ENCODE results near the gene FMNL2. TPM values are rescaled to one million over a fixed set of nuclear protein-coding genes. Genes with fewer than 3 reads are reported as not detected.

FMNL2 gene
- total RNA-seq, 2 experiments from 2014 or later: 0.98 to 1.3 TPM

- H3K9me3 Mint-ChIP-seq: no peaks in the 10 kb centered on the region
- H3K4me3 Mint-ChIP-seq: no peak overlapping the region
- no peak for DNase-seq
- H3K27ac Mint-ChIP-seq: no peak overlapping the region
- peaks cover 3% of the 10 kb centered on the region for H3K27me3 Mint-ChIP-seq
- no peaks in the 10 kb centered on the region for H3K4me1 Mint-ChIP-seq
- H3K36me3 Mint-ChIP-seq: no peaks in the 10 kb centered on the region
These were observed 288.8 kb downstream of the FMNL2 start for GRCh38 chr2:152623775-152624174.

GRCh38 chr2:152624805-152625204 is 289.8 kb downstream of the FMNL2 start:
- Mint-ChIP-seq H3K4me3 (no peak overlapping the region), H3K27ac (no peak overlapping the region), H3K4me1 (no peaks in the 10 kb centered on the region), H3K9me3 (no peaks in the 10 kb centered on the region), H3K36me3 (no peaks in the 10 kb centered on the region), H3K27me3 (peaks cover 10% of the 10 kb centered on the region)
- no peak for DNase-seq

- H3K9me3 Mint-ChIP-seq: no peaks in the 10 kb centered on the region
- no peak overlapping the region for H3K4me3 Mint-ChIP-seq
- no peak for DNase-seq
- H3K4me1 Mint-ChIP-seq: no peaks in the 10 kb centered on the region
- H3K27me3 Mint-ChIP-seq: peaks cover 11% of the 10 kb centered on the region
- H3K36me3 Mint-ChIP-seq: no peaks in the 10 kb centered on the region
- no peak overlapping the region for H3K27ac Mint-ChIP-seq
These were observed 292.0 kb downstream of the FMNL2 start for GRCh38 chr2:152626911-152627339.

- Mint-ChIP-seq H3K9me3 (no peaks in the 10 kb centered on the region), H3K36me3 (no peaks in the 10 kb centered on the region), H3K27ac (no peak overlapping the region), H3K27me3 (peaks cover 11% of the 10 kb centered on the region), H3K4me3 (no peak overlapping the region), H3K4me1 (no peaks in the 10 kb centered on the region)
- no peak for DNase-seq
These were observed 292.5 kb downstream of the FMNL2 start for GRCh38 chr2:152627351-152627957.

- H3K4me3 Mint-ChIP-seq: no peak overlapping the region
- no peaks in the 10 kb centered on the region for H3K4me1 Mint-ChIP-seq
- no peaks in the 10 kb centered on the region for H3K9me3 Mint-ChIP-seq
- no peak overlapping the region for H3K27ac Mint-ChIP-seq
- peaks cover 11% of the 10 kb centered on the region for H3K27me3 Mint-ChIP-seq
- DNase-seq: no peak
- no peaks in the 10 kb centered on the region for H3K36me3 Mint-ChIP-seq
These were observed 294.2 kb downstream of the FMNL2 start for GRCh38 chr2:152629202-152629601.

- no peaks in the 10 kb centered on the region for H3K9me3 Mint-ChIP-seq
- no peak for DNase-seq
- H3K4me1 Mint-ChIP-seq: no peaks in the 10 kb centered on the region
- no peak overlapping the region for H3K4me3 Mint-ChIP-seq
- H3K36me3 Mint-ChIP-seq: no peaks in the 10 kb centered on the region
- no peak overlapping the region for H3K27ac Mint-ChIP-seq
- peaks cover 8% of the 10 kb centered on the region for H3K27me3 Mint-ChIP-seq
These were observed 295.5 kb downstream of the FMNL2 start for GRCh38 chr2:152630466-152630865.

GRCh38 chr2:152632736-152633135 is 297.8 kb downstream of the FMNL2 start:
- H3K9me3 Mint-ChIP-seq: no peaks in the 10 kb centered on the region
- H3K27ac Mint-ChIP-seq: no peak overlapping the region
- H3K4me3 Mint-ChIP-seq: no peak overlapping the region
- no peak for DNase-seq
- peaks cover 8% of the 10 kb centered on the region for H3K27me3 Mint-ChIP-seq
- H3K4me1 Mint-ChIP-seq: no peaks in the 10 kb centered on the region
- no peaks in the 10 kb centered on the region for H3K36me3 Mint-ChIP-seq

GRCh38 chr2:152635635-152636298 is 300.8 kb downstream of the FMNL2 start:
- DNase-seq: peak; percentile 43
- no peak overlapping the region for H3K27ac Mint-ChIP-seq
- H3K27me3 Mint-ChIP-seq: no peaks in the 10 kb centered on the region
- no peak overlapping the region for H3K4me3 Mint-ChIP-seq
- no peaks in the 10 kb centered on the region for H3K4me1 Mint-ChIP-seq
- no peaks in the 10 kb centered on the region for H3K36me3 Mint-ChIP-seq
- H3K9me3 Mint-ChIP-seq: no peaks in the 10 kb centered on the region

- Mint-ChIP-seq H3K4me3 (no peak overlapping the region), H3K27ac (no peak overlapping the region), H3K36me3 (no peaks in the 10 kb centered on the region), H3K9me3 (no peaks in the 10 kb centered on the region), H3K4me1 (no peaks in the 10 kb centered on the region), H3K27me3 (no peaks in the 10 kb centered on the region)
- no peak for DNase-seq
These were observed 302.3 kb downstream of the FMNL2 start for GRCh38 chr2:152637251-152637650.

GRCh38 chr2:152638056-152638455 is 303.1 kb downstream of the FMNL2 start:
- DNase-seq: no peak
- Mint-ChIP-seq H3K27me3 (no peaks in the 10 kb centered on the region), H3K9me3 (no peaks in the 10 kb centered on the region), H3K27ac (no peak overlapping the region), H3K36me3 (no peaks in the 10 kb centered on the region), H3K4me3 (no peak overlapping the region), H3K4me1 (no peaks in the 10 kb centered on the region)

GRCh38 chr2:152638590-152638989 is 303.6 kb downstream of the FMNL2 start:
- no peak for DNase-seq
- no peaks in the 10 kb centered on the region for H3K9me3 Mint-ChIP-seq
- no peak overlapping the region for H3K27ac Mint-ChIP-seq
- no peak overlapping the region for H3K4me3 Mint-ChIP-seq
- no peaks in the 10 kb centered on the region for H3K4me1 Mint-ChIP-seq
- H3K36me3 Mint-ChIP-seq: no peaks in the 10 kb centered on the region
- no peaks in the 10 kb centered on the region for H3K27me3 Mint-ChIP-seq

- H3K27ac Mint-ChIP-seq: no peak overlapping the region
- no peak for DNase-seq
- no peak overlapping the region for H3K4me3 Mint-ChIP-seq
- no peaks in the 10 kb centered on the region for H3K9me3 Mint-ChIP-seq
- no peaks in the 10 kb centered on the region for H3K27me3 Mint-ChIP-seq
- H3K36me3 Mint-ChIP-seq: peaks cover 5% of the 10 kb centered on the region
- peaks cover 1% of the 10 kb centered on the region for H3K4me1 Mint-ChIP-seq
These were observed 309.4 kb downstream of the FMNL2 start for GRCh38 chr2:152644189-152644873.

GRCh38 chr2:152646264-152646663 is 311.3 kb downstream of the FMNL2 start:
- Mint-ChIP-seq H3K4me3 (no peak overlapping the region), H3K4me1 (peaks cover 1% of the 10 kb centered on the region), H3K9me3 (no peaks in the 10 kb centered on the region), H3K27ac (no peak overlapping the region), H3K27me3 (no peaks in the 10 kb centered on the region), H3K36me3 (peaks cover 5% of the 10 kb centered on the region)
- DNase-seq: no peak

- no peak for DNase-seq
- H3K27me3 Mint-ChIP-seq: no peaks in the 10 kb centered on the region
- peaks cover 1% of the 10 kb centered on the region for H3K4me1 Mint-ChIP-seq
- H3K9me3 Mint-ChIP-seq: no peaks in the 10 kb centered on the region
- H3K27ac Mint-ChIP-seq: no peak overlapping the region
- H3K36me3 Mint-ChIP-seq: peaks cover 5% of the 10 kb centered on the region
- H3K4me3 Mint-ChIP-seq: no peak overlapping the region
These were observed 311.8 kb downstream of the FMNL2 start for GRCh38 chr2:152646775-152647174.

- no peak for DNase-seq
- Mint-ChIP-seq H3K27me3 (no peaks in the 10 kb centered on the region), H3K36me3 (peaks cover 5% of the 10 kb centered on the region), H3K4me3 (no peak overlapping the region), H3K9me3 (no peaks in the 10 kb centered on the region), H3K4me1 (peaks cover 1% of the 10 kb centered on the region), H3K27ac (peak overlapping the region; percentile 23)
These were observed 312.6 kb downstream of the FMNL2 start for GRCh38 chr2:152647552-152647951.

- Mint-ChIP-seq H3K27ac (peak overlapping the region; percentile 29), H3K9me3 (no peaks in the 10 kb centered on the region), H3K4me1 (peaks cover 1% of the 10 kb centered on the region), H3K4me3 (no peak overlapping the region), H3K36me3 (peaks cover 5% of the 10 kb centered on the region), H3K27me3 (no peaks in the 10 kb centered on the region)
- no peak for DNase-seq
These were observed 313.4 kb downstream of the FMNL2 start for GRCh38 chr2:152648336-152648735.

Measured in activated naive CD8-positive, alpha-beta T cell treated with anti-CD3 and anti-CD28 coated beads for 36 hours (primary cell).